ENCODE measurements around the gene SYS1. TPM values are rescaled to one million over a fixed set of nuclear protein-coding genes. Genes with fewer than 3 reads are reported as not detected.
A peak's percentile ranks its signal among the peaks of the same experiment; 100 is the strongest.

Gene SYS1
- 10 to 100 TPM; 27.8 to 32.4 (median 31.9) TPM for polyA plus RNA-seq (ENCODE audit: insufficient read length in 4 of 4)

- peak; percentile 97 to 98 (median 98) for DNase-seq (ENCODE audit: low read depth in 4 of 4, low spot score in 3 of 4)
Measured at GRCh38 chr20:45362804-45363610, at the start of gene SYS1. SYS1 (plus strand) TSS chr20:45363156; CDS start chr20:45363532, 376 bp downstream.

GRCh38 chr20:45313943-45314342, 49.0 kb upstream of the SYS1 start:
- no peak for DNase-seq (ENCODE audit: low read depth in 4 of 4, low spot score in 3 of 4)

- no peak for DNase-seq (ENCODE audit: low read depth in 4 of 4, low spot score in 3 of 4)
Measured at GRCh38 chr20:45315672-45316071, 47.3 kb upstream of the SYS1 start.

GRCh38 chr20:45316150-45317080, 46.5 kb upstream of the SYS1 start:
- DNase-seq (ENCODE audit: low read depth in 4 of 4, low spot score in 3 of 4), result no peak

- no peak for DNase-seq (ENCODE audit: low read depth in 4 of 4, low spot score in 3 of 4)
Measured at GRCh38 chr20:45317826-45318225, 45.1 kb upstream of the SYS1 start.

- no peak for DNase-seq (ENCODE audit: low read depth in 4 of 4, low spot score in 3 of 4)
Measured at GRCh38 chr20:45318386-45318939, 44.5 kb upstream of the SYS1 start.

- no peak for DNase-seq (ENCODE audit: low read depth in 4 of 4, low spot score in 3 of 4)
Measured at GRCh38 chr20:45318948-45319347, 44.0 kb upstream of the SYS1 start.

- no peak for DNase-seq (ENCODE audit: low read depth in 4 of 4, low spot score in 3 of 4)
Measured at GRCh38 chr20:45320948-45321595, 41.9 kb upstream of the SYS1 start.

- DNase-seq (ENCODE audit: low read depth in 4 of 4, low spot score in 3 of 4), result no peak
Measured at GRCh38 chr20:45322952-45323383, 40.0 kb upstream of the SYS1 start.

GRCh38 chr20:45323731-45324130, 39.2 kb upstream of the SYS1 start:
- no peak for DNase-seq (ENCODE audit: low read depth in 4 of 4, low spot score in 3 of 4)

GRCh38 chr20:45325371-45325770, 37.6 kb upstream of the SYS1 start:
- DNase-seq (ENCODE audit: low read depth in 4 of 4, low spot score in 3 of 4), result no peak

- no peak for DNase-seq (ENCODE audit: low read depth in 4 of 4, low spot score in 3 of 4)
Measured at GRCh38 chr20:45328451-45328850, 34.5 kb upstream of the SYS1 start.

GRCh38 chr20:45329497-45330319, 33.2 kb upstream of the SYS1 start:
- DNase-seq (ENCODE audit: low read depth in 4 of 4, low spot score in 3 of 4), result no peak

- no peak for DNase-seq (ENCODE audit: low read depth in 4 of 4, low spot score in 3 of 4)
Measured at GRCh38 chr20:45330476-45330875, 32.5 kb upstream of the SYS1 start.

- no peak for DNase-seq (ENCODE audit: low read depth in 4 of 4, low spot score in 3 of 4)
Measured at GRCh38 chr20:45336530-45337366, 26.2 kb upstream of the SYS1 start.

GRCh38 chr20:45337367-45338120, 25.4 kb upstream of the SYS1 start:
- DNase-seq (ENCODE audit: low read depth in 4 of 4, low spot score in 3 of 4), result no peak

GRCh38 chr20:45338121-45339030, 24.6 kb upstream of the SYS1 start:
- no peak for DNase-seq (ENCODE audit: low read depth in 4 of 4, low spot score in 3 of 4)
